NCI-H2171 treated with DMSO at 0.1 percent for 48 hours (cell line): ENCODE measurements around the gene FAM20C.
"Not testable (repeated sequence)": the region's sequence is repeated elsewhere in the genome, so short reads cannot be mapped to it uniquely, and the experiment has no call there.

Experiments
- DNase-seq: peaks from one replicate; lab custom pipeline; 2025; lab: John Stamatoyannopoulos, UW

FAM20C gene

DNA sequence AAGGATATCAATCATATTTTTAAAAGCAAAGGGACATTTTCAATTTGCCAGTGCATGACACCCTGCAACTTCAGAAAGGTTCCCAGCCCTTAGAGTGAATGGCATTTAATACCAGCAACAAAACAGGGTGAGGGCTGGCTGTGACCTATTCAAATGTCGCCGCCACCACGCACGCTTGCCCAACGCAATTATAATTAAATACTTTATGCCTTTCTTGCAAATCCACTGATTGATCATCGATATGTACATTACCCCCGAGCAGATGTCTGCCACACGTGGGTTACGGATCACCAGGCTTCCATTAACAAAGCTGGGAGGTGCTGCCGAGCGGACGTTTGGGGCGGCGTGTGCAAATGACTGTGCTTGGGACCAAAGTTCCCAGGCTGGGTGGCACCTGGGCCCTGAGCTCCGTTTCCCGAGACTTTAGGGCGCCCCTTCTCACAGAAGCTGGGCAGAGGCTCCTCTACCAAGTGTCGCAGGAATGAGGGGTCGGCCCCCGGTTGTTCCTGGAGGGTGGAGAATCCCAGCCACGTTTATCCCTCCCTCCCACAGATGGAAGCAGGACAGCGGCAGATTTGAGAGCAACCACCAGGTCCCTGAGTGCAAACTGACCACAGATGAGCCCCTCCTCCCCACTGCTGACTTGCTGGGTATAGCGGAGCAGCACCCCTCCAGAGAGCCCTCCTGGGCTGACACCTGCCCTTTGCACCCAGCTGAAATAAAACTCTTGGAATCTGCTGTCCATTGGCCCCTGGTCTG lies 101.5 kb downstream of the FAM20C start:
- no peak for DNase-seq

DNA sequence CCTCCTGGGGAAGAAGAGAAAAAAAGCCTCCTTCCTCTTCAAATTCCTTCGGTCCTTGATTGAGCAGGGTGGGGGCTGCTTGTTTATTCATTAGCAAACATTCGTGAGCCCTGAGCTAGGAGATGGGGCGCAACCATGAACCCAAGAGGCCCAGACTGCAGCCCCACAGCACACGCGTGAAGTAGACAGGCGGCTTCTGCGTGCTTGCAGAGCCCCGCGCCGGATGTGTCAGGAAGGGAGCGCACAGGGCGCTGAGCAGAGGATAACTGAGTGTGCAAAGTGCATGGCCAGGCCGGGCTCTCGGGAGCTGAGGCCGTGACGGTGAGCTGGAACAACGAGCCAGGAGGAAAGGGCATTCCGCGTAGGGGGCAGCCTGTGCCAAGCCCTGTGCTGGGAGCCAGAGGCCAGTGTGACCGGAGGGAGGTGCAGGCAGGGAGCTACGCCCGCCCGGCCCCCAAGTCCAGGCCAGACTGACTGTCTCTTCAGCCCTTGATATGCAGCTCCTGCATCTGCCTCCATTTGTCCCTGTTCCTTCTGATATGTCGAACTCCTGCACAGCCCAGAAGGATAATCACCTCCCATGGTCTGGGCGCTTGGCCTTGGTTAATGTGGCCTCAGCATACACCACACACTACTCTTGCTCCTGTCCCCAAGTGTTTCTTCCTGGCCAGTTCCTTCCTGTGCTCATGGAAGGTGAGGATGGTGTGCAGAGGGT lies 102.2 kb downstream of the FAM20C start:
- no peak for DNase-seq

DNA sequence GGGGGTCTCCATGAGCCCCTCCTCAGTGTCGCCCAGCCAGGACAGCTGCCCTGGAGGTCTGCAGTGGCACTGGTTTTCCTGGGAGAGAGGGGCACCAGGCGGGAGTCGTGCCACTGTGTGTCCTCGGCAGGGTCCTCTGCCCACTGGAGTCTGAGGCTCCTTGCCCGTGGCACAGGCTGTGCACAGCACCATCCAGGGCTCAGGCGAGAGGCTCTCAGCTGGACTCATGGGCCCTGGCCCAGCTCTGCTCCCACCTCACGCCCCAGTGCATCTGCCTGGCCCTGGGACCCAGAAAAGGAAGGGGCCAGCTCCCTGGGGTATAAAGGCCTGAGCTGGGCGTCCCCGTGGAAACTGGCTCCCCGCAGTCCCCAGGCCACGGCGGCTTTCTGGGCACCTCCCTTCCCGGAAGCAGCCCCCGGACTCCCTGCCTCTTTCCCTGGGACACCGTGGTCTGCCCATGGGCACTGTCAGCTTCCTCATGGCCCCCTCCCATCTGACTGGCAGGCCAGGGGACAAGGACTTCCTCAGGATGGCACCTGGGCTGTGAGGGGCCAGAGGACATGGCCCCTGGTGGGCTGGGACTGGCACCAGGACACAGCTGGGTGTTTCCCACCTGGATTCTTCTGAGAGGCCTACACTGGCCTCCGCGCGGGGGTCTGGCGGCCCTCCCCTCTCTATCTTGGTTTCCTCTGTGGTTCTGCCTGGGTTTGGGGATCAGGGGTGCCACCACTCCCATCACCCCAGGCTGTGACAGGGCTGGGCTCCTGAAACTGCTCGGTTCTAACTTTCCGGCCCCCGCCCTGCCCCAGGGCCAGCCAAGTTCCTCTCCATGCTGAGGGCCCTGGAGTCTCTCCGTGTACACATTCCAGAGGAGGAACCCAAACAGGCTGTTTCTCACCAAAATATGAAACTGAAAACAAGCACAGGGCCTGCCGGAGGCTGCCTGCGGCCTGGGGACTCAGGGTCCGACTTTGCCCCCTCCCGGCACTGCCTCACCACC lies 103.1 kb downstream of the FAM20C start:
- DNase-seq, result no peak

DNA sequence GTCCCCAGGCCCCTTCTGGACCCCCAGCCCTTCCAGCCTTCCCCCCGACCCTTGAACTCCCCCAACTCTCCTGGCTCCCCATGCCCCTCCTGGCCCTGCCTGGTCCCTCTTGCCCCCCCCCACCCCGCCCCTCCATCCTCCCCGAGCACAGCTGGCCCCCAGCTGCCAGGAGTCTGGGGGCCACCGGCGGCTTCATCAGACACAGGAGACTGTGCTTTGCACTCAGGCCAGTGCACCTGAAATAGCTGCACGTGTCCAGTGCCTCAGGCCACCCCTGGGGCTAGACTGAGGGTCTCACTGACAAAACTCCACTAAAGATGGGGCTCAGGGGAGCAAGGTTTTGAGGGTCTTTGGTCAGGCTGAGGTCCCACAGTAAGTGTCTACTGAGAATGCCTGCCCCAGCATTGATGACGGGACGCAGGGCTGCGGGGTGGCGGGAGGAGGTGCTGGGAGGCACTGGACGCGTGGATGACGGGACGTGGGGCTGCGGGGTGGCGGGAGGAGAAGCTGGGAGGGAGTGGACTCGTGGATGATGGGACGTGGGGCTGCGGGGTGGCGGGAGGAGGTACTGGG lies 104.1 kb downstream of the FAM20C start:
- DNase-seq, result no peak

DNA sequence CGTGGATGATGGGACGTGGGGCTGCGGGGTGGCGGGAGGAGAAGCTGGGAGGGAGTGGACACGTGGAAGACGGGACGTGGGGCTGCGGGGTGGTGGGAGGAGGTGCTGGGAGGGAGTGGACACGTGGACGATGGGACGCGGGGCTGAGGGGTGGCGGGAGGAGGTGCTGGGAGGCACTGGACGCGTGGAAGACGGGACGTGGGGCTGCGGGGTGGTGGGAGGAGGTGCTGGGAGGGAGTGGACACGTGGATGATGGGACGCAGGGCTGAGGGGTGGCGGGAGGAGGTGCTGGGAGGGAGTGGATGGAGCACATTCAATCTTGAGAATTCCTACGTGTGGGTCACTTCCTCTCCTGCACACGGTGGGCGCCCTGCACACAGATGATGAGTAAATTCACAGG lies 104.8 kb downstream of the FAM20C start:
- DNase-seq, result not testable (repeated sequence)

DNA sequence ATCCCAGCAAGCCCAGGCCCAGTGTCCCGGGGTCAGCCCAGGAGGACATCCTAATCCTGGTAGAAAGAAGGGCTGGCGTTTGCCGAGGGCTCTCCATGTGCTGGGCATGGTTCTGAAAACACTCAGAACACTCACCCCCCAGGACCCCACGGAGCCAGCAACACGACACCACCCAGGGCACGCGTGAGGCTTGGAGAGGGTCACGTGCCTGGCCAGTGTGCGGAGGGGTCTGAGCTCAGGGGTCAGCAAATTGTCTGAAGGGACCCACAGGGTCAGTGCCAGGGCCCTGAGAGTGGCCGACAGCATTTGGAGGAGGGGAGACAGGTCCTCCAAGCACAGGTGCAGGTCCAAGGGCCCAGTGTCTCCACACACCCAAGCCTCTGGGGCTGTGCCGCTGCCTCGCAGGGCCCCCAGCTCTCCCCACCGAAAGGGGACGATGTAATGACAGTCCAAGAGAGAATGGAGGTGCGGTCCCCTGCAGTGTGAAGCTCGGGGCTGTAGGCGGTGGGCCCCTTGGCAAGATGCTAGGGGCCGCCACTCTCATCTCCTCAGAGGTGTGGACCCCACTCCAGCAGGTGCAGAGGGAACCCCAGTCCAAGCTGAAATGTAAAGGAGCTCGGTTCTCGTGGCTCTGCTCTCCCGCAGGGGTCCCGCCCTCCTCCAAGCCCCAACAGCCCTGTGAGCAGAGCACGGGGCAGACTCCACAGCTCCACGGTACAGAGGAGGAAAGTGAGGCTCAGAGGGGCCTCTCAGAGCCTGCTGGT lies 105.4 kb downstream of the FAM20C start:
- no peak for DNase-seq

DNA sequence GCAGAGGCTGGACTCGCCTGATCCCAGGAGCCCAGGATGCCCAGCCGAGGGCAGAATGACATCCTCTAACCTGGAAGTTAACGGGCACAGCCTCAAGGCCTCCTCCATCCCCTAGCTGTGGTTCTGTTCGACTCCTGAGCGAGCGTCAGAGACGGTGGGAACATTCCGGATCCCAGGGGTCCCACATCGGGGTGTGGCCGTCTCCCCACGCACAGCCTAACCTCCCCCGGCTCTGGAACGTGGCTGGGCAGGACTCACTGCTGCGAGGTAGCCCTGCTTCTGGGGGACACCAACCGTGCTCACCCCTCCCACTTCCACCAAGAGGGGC lies 106.0 kb downstream of the FAM20C start:
- DNase-seq, result no peak

DNA sequence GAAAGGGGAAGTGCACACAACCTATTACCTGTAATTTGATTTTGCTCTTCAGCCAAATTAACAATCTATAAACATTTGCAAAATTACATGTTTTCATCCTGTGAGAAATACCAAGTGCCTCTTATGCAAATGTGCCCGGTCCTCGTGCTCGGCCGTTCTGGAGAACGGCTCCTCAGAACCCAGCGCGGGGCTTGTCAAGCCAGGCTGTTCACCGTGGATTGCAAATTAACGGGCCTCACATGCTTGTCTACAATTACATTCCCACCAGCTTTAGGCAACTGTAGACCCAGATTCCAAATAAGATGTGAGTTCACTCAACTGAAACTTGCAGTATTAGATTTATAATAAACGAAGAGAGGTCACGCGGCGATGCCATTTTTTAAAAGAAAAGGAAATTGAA lies 106.4 kb downstream of the FAM20C start:
- no peak for DNase-seq

DNA sequence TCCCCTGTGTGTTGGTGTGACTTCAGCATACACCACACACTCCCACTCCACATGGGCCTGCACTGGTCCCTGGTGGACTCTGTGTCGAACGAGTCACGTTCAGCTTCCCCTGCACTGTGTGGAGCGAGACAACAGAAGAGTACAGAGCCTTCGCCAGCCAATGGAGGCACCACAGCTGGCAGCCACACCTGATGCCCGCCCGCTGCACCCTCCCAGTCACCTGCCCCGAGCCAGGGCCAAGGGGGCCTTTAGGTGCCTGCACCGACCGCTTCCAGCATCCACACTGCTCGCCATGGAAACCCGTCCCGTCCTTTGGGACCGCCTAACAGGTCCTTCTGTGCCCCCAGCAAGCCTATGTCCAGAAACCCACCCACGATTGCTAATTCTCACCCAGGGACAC lies 106.8 kb downstream of the FAM20C start:
- no peak for DNase-seq

DNA sequence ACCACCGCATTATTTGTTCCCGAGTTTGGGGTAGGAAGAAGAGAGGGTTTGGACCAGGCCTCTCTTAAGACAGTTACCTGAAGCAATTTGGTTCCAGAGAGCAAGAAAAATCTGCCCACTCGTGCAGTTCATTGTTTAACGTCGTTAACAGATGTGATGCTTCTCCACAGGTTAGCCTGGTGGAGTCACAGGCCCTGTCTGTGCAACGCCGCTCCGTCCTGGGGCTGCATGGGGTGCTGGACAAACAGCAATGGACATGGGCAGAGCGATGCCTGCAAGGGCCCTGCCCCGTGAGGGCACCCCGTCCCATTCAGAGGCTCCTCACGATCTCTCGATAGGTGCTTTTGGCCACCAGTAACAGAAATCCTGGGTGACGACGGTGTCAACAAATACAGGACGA lies 107.3 kb downstream of the FAM20C start:
- no peak for DNase-seq

DNA sequence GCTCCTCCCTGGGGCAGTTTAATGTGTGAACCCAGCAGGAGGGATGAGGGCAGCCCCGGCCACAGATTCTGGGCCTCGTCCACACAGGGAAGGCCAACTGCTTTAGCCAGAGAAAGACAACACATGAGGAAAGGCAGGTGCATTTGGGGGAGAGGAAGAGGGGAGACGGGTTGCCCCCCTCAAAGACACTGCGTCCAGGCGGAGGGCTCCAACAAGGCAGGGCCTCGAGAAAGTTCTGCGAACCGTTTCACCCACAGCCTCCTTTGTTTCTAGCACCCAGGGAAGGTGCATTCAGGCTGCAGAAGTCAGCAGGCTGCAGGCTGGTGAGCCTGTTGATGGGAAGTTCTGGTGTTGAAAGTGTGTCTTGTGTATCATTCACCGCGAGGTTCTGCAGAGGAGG lies 107.7 kb downstream of the FAM20C start:
- no peak for DNase-seq

DNA sequence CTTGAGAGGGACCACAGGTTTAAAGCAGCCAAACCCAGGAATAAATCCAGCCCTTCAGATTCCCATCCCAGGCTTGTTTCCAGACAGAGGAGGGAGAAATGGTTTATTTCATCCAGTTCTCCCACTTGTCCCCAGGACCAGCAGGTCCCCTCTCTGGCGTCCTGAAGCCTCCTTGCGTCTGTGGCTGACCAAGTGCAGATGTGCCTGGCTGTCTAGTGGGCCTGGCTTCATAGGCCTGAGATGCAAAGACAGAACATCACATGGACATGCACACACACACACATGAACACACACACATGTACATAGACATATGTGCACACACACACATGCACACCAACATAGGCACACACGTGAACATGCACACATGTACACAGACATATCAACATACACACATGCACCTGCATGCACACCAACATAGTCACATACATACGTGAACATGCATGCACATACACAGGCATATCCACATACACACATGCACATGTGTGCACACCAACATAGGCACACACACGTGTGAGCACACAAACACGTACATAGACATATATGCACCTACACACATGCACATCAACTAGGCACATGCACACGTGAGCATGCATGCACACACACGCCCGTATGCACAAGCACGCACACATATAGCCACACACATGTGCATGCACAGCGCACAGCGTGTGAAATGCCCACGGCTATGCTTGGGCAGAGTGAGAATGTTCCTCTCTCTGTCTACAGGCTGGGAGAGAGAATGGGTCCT lies 108.3 kb downstream of the FAM20C start:
- DNase-seq, result no peak

DNA sequence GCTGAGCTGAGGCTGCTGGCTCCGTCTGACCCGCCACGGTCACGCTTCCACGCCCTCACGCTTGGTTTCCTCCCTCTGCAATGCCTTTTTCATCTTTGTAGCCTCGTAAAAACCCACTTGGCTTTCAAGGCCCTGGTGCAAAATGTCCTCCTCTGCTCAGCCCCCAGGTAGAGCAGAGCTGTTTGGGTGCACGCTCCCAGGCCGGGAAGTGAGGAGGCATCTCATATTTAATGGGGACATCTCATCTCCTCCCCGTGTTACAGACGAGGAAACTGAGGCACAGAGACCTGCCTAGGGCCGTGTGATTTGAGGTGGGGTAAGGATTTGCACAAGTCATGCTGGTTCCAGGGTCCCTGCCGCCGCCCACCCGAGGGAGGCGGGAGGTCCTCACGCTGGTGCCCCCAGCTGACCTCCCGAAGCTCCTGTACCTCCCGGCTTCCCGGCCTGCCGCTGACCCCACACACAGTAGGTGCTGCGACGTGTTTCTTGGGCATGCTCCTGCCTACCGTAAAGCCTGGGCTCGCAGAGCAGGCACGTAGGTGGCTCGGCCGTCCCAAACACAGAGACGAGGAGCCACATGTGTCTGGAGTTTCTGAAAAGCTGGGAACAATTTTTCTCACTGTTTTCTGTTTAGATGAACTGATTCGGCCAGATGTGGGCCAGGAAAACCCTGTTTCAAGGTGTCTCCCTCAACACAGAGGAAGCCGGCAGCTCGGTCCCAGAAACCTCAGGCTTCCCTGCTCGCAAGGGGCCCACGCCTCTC lies 109.1 kb downstream of the FAM20C start:
- DNase-seq, result no peak

DNA sequence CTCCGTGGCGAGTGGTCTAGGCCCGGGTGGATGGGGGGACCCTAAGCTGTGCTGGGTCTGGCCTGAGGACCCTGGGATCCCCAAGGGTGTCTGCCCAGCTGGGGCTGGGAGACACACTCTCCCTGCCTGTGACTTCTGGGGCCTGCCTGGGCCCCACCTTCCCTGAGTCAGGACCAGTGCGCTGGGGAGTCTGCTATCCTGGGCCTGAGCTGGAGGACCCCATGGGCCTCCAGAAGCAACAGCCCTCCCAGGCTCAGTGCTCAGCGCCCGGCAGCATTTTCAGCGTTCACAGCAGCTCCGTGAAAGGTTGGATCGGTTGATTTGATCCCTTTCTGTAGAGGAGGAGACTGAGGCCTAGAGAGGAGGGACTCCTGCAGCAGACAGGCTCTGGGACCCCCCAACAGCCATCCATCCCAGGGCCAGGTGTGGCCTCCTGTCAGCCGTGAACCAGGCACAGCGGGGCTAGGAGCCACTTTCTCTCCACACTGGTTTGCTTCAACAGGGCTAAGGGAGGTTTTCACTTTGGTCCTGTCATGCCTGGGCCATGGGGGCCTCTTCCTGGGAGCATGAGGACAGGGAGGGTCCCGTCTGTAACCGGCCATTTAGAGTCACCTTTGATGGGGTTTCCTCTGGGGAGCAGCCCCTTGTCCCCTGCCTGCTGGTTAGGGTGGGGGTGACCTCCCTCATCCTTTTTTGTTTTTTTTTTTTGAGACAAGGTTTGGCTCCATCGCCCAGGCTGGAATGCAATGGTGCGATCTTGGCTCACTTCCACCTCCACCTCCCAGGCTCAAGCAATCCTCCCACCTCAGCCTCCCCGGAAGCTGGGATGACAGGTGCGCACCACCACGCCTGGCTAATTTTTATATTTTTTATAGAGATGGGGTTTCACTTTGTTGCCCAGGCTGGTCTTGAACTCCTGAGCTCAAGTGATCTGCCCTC lies 110.0 kb downstream of the FAM20C start:
- DNase-seq, result no peak

DNA sequence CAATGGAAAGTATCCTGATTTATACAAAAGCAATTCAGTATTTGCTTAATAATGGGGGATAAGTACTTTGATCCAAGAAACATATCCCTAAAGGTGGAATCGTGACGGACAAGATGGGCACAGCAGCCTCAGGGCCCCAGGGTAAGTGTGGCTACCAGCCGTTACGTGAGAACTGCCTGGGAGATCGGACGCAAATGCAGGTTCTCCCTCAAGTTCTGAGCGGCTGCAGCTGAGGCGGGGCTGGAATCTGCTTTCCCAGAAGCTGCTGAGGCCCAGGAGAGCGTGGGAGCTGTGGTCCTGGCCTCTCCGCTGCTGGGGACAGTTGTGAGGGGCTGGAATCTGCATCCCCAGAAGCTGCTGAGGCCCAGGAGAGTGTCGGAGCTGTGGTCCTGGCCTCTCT lies 111.1 kb downstream of the FAM20C start:
- DNase-seq, result no peak

DNA sequence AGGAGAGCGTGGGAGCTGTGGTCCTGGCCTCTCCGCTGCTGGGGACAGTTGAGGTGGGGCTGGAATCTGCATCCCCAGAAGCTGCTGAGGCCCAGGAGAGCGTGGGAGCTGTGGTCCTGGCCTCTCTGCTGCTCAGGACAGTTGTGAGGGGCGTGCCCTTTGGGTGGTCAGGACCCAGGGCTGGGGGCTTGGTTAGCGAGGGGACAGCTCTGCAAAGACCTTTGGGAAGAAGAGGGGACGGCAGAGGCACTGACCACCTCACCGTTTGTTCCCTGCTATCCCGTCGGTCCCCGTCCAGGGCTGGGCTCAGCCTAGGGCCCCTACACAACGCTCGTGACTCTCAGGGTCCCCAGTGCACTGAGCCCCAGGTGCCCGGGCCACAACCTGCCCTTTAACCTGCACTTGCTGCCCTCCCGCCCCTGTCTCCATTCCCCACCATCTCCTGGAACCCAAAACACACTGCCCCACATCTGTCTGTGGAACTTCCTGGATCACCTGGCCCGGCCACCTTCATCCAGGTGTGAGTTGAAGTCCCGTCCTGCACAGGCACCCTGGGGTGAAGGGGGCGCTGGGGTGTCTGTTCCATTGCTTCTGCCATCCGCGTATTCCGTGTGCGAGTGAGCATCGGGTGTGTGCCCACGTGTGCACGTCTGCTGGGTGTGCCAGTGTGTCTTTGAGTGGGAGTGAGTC lies 111.7 kb downstream of the FAM20C start:
- no peak for DNase-seq

DNA sequence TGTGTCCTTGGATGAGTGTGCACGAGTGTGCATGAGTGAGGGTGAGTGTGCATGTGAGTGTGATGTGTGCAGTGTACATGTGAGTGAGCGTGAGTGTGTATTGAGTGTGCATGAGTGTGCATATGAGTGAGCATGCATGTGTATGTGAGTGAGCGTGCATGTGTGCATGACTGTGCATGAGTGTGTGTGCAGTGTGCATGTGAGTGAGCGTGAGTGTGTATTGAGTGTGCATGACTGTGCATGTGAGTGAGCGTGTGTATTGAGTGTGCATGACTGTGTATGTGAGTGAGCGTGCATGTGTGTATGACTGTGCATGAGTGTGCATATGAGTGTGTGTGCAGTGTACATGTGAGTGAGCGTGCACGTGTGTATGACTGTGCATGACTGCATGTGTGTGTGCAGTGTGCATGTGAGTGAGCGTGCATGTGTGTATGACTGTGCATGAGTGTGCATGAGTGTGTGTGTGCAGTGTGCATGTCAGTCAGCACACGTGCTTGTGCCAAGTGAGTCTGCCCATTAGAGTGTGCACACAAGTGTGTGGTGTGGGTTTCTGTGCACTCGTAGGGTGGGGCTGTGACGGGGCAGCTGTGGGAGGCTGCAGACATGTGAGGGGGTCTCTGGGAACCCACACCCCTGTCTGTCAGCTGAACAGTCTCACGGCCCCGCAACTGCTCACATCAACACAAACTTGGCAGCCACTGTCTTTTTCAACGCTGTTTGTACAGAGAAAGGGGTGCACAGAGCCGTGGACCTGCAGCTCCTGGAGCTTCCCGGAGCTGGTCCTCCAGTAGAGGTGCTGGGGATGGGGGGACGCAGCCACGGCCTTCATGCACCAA lies 112.4 kb downstream of the FAM20C start:
- no peak for DNase-seq
